ENCODE results near the gene MTFP1.

DNA sequence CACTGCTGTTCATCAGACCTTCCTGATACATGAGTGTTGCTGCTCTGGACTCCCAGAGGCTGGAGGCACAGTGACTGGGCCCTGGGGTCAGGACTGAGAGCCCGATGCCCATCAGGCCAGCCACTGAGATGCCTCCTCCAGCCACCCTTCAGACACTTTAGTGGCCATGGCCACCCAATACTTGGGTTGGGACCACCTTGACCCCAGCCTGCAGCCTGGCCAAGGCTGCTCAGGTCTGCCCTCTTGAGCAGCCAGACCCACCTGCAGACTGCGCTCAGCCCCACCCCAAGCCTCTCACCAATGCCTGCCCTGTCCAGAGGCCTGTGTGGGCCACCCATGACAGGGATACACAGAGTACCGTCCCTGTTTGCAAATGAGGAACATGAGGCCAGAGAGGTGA is 42.5 kb upstream of the MTFP1 start:
- TF ChIP-seq, protein P1, sequence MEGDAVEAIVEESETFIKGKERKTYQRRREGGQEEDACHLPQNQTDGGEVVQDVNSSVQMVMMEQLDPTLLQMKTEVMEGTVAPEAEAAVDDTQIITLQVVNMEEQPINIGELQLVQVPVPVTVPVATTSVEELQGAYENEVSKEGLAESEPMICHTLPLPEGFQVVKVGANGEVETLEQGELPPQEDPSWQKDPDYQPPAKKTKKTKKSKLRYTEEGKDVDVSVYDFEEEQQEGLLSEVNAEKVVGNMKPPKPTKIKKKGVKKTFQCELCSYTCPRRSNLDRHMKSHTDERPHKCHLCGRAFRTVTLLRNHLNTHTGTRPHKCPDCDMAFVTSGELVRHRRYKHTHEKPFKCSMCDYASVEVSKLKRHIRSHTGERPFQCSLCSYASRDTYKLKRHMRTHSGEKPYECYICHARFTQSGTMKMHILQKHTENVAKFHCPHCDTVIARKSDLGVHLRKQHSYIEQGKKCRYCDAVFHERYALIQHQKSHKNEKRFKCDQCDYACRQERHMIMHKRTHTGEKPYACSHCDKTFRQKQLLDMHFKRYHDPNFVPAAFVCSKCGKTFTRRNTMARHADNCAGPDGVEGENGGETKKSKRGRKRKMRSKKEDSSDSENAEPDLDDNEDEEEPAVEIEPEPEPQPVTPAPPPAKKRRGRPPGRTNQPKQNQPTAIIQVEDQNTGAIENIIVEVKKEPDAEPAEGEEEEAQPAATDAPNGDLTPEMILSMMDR (IDR thresholded peaks at IDR 0.05): no peak
- TF ChIP-seq POLR2AphosphoS5 (IDR thresholded peaks at IDR 0.05) (no peak), POLR2A (IDR thresholded peaks at IDR 0.05) (no peak)
